Upper lobe of right lung (tissue), 1 donor: ENCODE results near the gene SPATA9. TPM values are rescaled to one million over a fixed set of nuclear protein-coding genes. Genes with fewer than 3 reads are reported as not detected.
"Not testable (repeated sequence)": the region's sequence is repeated elsewhere in the genome, so short reads cannot be mapped to it uniquely, and the experiment has no call there.

Experiments
- ATAC-seq: fragments of 200-7000 bp; cut with Tn5 transposase; one replicate; pipeline ENCODE4 v1.9.1; 2020; ENCODE audit warnings: mild to moderate bottlenecking, moderate library complexity
- DNase-seq: peaks from one replicate; pipeline ENCODE4 v3.0.0-alpha.2; 2020
- H3K27ac ChIP-seq: fragments of 200-600 bp; one replicate; pipeline ENCODE4 v1.8.0; 2022
- H3K27me3 ChIP-seq: fragments of 200-600 bp; one replicate; pipeline ENCODE4 v1.8.0; 2022; ENCODE audit warnings: mild to moderate bottlenecking
- H3K36me3 ChIP-seq: fragments of 200-600 bp; one replicate; pipeline ENCODE4 v1.8.0; 2022
- H3K4me1 ChIP-seq: fragments of 200-600 bp; one replicate; pipeline ENCODE4 v1.8.0; 2022
- H3K4me3 ChIP-seq: fragments of 200-600 bp; one replicate; pipeline ENCODE4 v1.8.0; 2022; ENCODE audit warnings: mild to moderate bottlenecking
- H3K9me3 ChIP-seq: fragments of 200-600 bp; one replicate; pipeline ENCODE4 v1.8.0; 2022
- intact Hi-C: fragments of 100-400 bp; cut with DNase I; formaldehyde crosslinking; loops from one replicate; pipeline ENCODE4 v1.11.0; 2022
- total RNA-seq: library from RNA; stranded (reverse); fragmentation: NEBNext Ultra II Directional; extraction: Animal tissue kit (Norgen Biotek cat#: 25700); gene quantifications from one replicate; pipeline ENCODE4 v1.2.1, GENCODE V29; 2021
- TF ChIP-seq, protein P1 (sequence below): fragments of 200-600 bp; IDR thresholded peaks from one replicate; pipeline ENCODE4 v1.8.0; 2022; ENCODE audit warnings: antibody characterized with exemption
- donor health status: DM: no; HTN: yes; CAD: no; lungs with severe emphysema.

SPATA9 gene
- total RNA-seq, 1 donor from 2014 or later = not detected

DNA sequence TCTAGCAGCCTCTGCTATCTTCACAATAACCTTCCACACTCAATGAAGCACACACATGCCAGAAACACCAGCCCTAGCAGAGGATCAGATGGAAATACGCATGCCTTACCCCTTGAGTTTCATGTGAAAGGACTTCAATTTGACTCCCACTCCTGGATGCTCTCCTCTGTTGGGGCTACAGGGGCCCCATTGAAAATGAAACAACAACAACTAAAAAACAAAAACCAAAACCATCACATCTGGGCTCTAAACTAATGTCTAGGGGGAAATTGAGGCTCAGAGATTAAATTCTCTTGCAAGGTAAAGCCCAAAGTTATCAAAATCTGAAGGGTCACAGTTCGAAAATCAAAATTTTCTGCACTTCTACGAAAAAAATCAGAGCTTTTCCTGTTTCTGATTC lies 44.2 kb downstream of the SPATA9 start:
- intact Hi-C loops = no loop called here
- Histone ChIP-seq H3K4me3 (no peak overlapping the region), H3K9me3 (no peaks in the 10 kb centered on the region), H3K27ac (no peak overlapping the region), H3K36me3 (no peaks in the 10 kb centered on the region), H3K4me1 (no peaks in the 10 kb centered on the region), H3K27me3 (no peaks in the 10 kb centered on the region)
- DNase-seq = no peak
- ATAC-seq = no peak
- TF ChIP-seq, protein P1, sequence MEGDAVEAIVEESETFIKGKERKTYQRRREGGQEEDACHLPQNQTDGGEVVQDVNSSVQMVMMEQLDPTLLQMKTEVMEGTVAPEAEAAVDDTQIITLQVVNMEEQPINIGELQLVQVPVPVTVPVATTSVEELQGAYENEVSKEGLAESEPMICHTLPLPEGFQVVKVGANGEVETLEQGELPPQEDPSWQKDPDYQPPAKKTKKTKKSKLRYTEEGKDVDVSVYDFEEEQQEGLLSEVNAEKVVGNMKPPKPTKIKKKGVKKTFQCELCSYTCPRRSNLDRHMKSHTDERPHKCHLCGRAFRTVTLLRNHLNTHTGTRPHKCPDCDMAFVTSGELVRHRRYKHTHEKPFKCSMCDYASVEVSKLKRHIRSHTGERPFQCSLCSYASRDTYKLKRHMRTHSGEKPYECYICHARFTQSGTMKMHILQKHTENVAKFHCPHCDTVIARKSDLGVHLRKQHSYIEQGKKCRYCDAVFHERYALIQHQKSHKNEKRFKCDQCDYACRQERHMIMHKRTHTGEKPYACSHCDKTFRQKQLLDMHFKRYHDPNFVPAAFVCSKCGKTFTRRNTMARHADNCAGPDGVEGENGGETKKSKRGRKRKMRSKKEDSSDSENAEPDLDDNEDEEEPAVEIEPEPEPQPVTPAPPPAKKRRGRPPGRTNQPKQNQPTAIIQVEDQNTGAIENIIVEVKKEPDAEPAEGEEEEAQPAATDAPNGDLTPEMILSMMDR = no peak

DNA sequence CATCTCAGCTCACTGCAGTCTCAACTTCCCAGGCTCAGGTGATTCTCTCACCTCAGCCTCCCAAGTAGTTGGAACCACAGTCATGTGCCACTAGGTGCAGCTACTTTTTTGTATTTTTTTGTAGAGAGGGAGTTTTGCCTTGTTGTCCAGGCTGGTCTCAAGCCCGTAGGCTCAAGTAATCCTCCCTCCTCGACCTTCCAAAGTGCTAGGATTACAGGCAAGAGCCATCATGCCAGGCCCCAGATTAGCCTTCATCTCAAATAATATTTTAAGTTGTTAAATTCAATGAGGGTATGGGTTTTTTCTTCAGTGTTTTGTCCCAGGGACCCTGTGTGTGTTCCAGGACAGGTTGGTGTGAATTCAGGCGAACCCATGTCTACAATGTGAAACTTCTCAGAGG lies 48.7 kb downstream of the SPATA9 start:
- H3K27me3 ChIP-seq = no peaks in the 10 kb centered on the region
- TF ChIP-seq, protein P1 = no peak
- no peak for ATAC-seq
- H3K36me3 ChIP-seq = no peaks in the 10 kb centered on the region
- H3K4me1 ChIP-seq = no peaks in the 10 kb centered on the region
- no peaks in the 10 kb centered on the region for H3K9me3 ChIP-seq
- intact Hi-C loops = no loop called here
- no peak overlapping the region for H3K27ac ChIP-seq
- DNase-seq = no peak
- H3K4me3 ChIP-seq = no peak overlapping the region

DNA sequence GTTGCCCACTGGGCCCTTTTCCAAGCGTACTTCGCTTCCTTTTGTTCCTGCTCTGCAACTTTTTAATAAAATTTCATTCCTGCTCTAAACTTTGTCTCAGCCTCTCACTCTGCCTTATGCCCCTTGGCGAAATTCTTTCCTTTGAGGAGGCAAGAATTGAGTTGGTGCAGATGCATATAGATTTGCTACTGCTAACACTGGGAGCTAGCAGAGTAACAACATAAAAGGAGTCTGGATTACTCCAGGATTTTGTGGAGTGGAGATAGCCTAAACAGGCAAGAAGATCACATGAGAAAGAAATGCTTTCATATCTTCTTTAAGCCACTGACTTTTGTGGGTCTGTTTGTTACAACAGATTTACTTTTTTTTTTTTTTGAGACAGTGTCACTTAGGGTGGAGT lies 49.1 kb downstream of the SPATA9 start:
- no peaks in the 10 kb centered on the region for H3K27me3 ChIP-seq
- no peaks in the 10 kb centered on the region for H3K4me1 ChIP-seq
- no peak overlapping the region for H3K4me3 ChIP-seq
- no peak overlapping the region for H3K27ac ChIP-seq
- TF ChIP-seq, protein P1 = no peak
- no peaks in the 10 kb centered on the region for H3K9me3 ChIP-seq
- ATAC-seq (no peak), DNase-seq (no peak)
- H3K36me3 ChIP-seq = no peaks in the 10 kb centered on the region
- intact Hi-C loops = no loop called here

DNA sequence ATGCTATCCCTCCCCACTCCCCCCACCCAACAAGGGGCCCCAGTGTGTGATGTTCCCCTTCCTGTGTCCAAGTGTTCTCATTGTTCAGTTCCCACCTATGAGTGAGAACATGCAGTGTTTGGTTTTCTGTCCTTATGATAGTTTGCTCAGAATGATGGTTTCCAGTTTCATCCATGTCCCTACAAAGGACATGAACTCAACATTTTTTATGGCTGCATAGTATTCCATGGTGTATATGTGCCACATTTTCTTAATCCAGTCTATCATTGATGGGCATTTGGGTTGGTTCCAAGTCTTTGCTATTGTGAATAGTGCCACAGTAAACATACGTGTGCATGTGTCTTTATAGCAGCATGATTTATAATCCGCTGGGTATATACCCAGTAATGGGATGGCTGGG lies 49.8 kb downstream of the SPATA9 start:
- H3K27ac ChIP-seq, H3K36me3 ChIP-seq, H3K4me3 ChIP-seq, DNase-seq, ATAC-seq, intact Hi-C loops, H3K4me1 ChIP-seq, H3K9me3 ChIP-seq, H3K27me3 ChIP-seq: not testable (repeated sequence)

DNA sequence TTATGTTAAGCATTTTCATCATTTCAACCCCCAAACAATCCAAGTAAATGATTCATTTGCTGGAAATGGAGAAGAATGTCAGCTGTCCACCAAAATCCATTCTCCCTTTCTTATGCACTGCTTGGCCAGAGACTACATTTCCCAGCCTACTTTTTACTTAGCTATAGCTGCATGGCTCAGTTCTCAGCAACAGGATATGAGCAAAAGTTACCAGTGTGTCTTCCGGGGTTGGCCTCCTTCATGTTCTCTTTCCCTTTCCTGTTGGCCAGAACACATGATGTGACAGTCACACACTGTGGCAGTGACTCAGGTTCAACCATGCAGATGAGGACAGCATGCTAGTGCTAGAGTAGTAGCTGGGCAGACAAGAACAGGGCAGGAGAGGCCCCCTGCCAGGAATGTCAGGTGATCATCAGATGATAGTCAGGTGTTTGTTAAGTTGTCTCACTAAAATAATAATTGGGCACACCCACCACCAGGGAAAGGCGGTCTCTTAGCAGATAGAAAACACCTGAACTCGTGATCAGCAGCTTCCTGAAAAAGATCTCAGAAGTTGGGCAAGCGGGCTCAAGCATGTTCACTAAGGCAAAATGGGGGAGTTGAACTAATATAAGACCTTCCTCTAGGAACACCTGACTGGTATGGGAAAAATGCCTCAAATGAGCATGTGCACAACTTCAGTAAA lies 50.7 kb downstream of the SPATA9 start:
- DNase-seq (no peak), ATAC-seq (peak; percentile 82)
- TF ChIP-seq, protein P1 = no peak
- intact Hi-C loops = no loop called here
- Histone ChIP-seq H3K4me1 (no peaks in the 10 kb centered on the region), H3K27ac (no peak overlapping the region), H3K4me3 (no peak overlapping the region), H3K9me3 (no peaks in the 10 kb centered on the region), H3K27me3 (no peaks in the 10 kb centered on the region), H3K36me3 (no peaks in the 10 kb centered on the region)

DNA sequence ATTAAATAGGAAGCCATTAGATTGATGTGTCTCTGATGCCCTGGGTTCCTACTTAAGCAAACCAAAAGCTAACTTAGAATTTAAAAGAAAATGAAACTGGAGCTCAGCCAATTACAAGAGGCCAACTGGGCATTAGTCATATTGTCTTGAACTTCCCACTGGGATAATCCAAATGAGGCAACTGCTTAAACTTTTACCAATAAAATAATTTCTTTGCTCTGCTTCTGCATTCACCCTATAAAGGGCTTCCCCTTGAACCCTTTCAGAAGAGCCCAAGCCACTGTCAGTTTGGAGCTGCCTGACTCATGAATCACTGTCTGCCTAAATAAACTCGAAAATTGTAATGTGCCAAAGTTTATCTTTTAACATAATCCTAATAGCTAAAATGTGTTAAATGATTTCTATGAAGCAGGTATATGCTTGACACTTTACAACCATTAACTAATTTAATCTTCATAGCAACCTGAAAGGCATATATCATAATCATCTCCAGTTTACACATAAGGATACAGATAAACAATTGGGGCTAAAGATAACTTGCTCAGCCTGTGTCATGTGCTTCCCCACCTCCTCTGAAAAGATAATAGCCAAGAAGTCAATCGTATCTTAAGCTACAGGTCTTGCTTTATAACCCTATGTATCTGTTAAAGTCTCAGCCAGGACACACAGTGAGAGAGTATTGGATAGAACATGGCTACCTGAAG lies 51.4 kb downstream of the SPATA9 start:
- intact Hi-C loops = no loop called here
- Histone ChIP-seq H3K27me3 (no peaks in the 10 kb centered on the region), H3K36me3 (no peaks in the 10 kb centered on the region), H3K9me3 (no peaks in the 10 kb centered on the region), H3K27ac (no peak overlapping the region), H3K4me3 (no peak overlapping the region), H3K4me1 (no peaks in the 10 kb centered on the region)
- ATAC-seq (no peak), DNase-seq (no peak)
- TF ChIP-seq, protein P1 = no peak
